BLaER1 (cell line): Measurements from ENCODE around the gene GYS1.
"Not testable (repeated sequence)": the region's sequence is repeated elsewhere in the genome, so short reads cannot be mapped to it uniquely, and the experiment has no call there.

Experiments used
- H3K27ac ChIP-seq: shearing (Covaris generic); formaldehyde crosslinking; 2 replicates; pipeline ENCODE4 v1.8.1; 2022
- H3K27me3 ChIP-seq: shearing (Covaris generic); formaldehyde crosslinking; 2 replicates; pipeline ENCODE4 v1.8.1; 2022
- H3K36me3 ChIP-seq: shearing (Covaris generic); formaldehyde crosslinking; 2 replicates; pipeline ENCODE4 v1.8.1; 2022
- H3K4me1 ChIP-seq: shearing (Covaris generic); formaldehyde crosslinking; 2 replicates; pipeline ENCODE4 v1.8.1; 2022
- H3K4me2 ChIP-seq: shearing (Covaris generic); formaldehyde crosslinking; 2 replicates; pipeline ENCODE4 v1.8.1; 2022
- H3K4me3 ChIP-seq: shearing (Covaris generic); formaldehyde crosslinking; 2 replicates; pipeline ENCODE4 v1.8.1; 2022
- H3K9ac ChIP-seq: shearing (Covaris generic); formaldehyde crosslinking; 2 replicates; pipeline ENCODE4 v1.8.1; 2022
- H3K9me3 ChIP-seq: shearing (Covaris generic); formaldehyde crosslinking; 2 replicates; pipeline ENCODE4 v1.8.1; 2022
- H4K20me1 ChIP-seq: shearing (Covaris generic); formaldehyde crosslinking; 2 replicates; pipeline ENCODE4 v1.8.1; 2022
- Cebpa-rat ChIP-seq: shearing (Covaris generic); IDR thresholded peaks from 2 replicates; pipeline ENCODE4 v1.8.1; 2022

Gene GYS1

DNA sequence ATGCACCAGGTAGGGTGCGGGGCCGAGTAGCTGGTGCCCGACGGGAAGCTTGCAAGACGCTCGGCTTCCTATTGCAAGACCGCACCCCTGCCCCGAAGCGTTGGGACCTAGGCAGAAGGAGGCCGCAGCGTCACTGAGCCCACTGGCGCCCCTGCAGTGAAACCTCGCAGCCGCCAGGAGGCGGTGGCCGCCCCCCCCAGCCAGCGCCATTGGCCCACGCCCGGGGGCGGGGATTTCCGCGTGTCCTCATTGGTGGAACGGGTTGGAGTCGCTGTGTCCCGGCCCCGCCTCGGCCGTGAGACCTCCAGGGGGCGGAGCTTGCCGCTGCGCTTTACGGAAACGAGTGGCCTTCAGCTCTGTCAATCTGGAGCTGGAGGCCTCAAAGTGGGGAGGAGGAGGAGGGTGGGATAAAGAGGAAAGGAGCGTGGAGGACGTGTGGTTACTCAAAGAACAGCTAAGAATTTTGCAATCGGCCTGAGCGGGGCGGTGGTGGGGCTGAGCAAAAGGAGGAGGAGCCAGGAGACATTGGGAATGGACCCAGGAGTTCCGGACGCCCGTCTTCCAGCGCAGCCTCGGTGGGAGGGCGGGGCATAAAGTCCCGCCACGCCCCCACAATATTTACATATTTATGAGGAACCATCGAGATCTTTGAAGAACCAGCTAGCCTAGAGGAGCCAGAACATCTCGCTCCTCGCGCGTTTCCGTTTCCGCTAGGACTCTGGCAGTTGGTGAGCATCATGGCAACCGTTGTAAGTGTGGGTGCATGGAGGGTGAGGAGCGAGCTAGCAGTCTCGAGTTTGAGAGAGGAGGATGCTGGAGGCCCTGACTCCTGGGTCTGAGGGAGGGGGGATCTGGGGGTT, at the start of gene GYS1, which contains the start of gene RUVBL2:
Gene GYS1, minus strand, starts transcription at position 135 of the 860 bp plus-strand sequence. CDS start 197 bp downstream, outside the sequence.
Gene RUVBL2, plus strand, starts transcription at position 713 of the 860 bp plus-strand sequence. Its CDS starts 25 bp downstream, at position 738.
- peak; percentile 78 for TF ChIP-seq Cebpa-rat
- peak within 1 kb of the TSS; percentile 92 for H3K27ac ChIP-seq
- peak within 1 kb of the TSS; percentile 94 for H3K4me3 ChIP-seq
- peaks cover 61% of the 10 kb centered on the region for H3K4me1 ChIP-seq
- no peaks in the 10 kb centered on the region for H3K27me3 ChIP-seq
- H3K4me2 ChIP-seq = peak within 1 kb of the TSS; percentile 99
- H3K9me3 ChIP-seq = no peaks in the 10 kb centered on the region
- H3K36me3 ChIP-seq = peaks cover 26% of the 10 kb centered on the region
- H4K20me1 ChIP-seq = peaks cover 42% of the 10 kb centered on the region
- H3K9ac ChIP-seq = peak within 1 kb of the TSS; percentile 93

DNA sequence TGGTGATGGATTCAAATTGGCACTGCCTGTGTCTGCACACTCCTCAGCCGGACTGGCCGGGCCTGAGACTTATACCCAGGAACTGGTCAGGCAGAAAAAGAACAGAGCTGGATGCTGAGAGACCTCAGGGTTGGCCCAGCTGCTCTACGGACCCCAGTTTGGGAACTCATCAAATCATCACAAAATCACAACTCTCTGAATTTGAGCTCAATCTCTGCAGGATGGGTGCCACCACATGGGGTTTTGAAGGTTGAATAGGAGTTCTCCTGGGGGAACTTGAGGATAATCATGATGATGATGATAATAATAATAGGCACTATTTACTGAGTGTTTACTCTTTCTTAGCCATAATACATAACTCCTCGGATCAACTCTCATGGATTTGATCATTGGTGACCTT, 49.6 kb upstream of the GYS1 start:
- H3K9me3 ChIP-seq, H3K4me3 ChIP-seq, H3K27me3 ChIP-seq, H3K9ac ChIP-seq, H4K20me1 ChIP-seq, H3K27ac ChIP-seq, H3K4me2 ChIP-seq, H3K36me3 ChIP-seq: not testable (repeated sequence)
- 0 out of 2 replicates have a peak, but pooled peaks cover 11% of the 10 kb centered on the region for H3K4me1 ChIP-seq

DNA sequence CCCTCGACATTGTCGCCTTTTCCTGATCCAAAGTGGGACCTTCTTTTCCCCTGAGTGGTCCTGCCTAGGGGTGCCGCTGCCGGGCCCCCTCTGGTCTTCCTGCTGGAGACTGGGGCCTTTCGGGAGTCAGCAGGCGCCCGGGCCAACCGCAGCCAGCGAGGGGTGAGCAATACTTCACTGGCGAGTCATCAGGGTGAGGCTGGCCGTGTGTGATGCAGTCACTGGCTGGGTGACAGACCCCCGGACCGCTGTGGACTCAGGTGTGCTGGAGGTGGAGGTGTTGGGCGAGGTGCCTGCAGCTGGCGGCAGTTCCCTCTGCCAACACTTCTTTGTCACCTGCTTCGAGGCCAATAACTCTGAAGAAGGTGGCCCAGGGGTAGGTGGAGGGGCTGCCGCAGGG, 49.1 kb upstream of the GYS1 start:
- Histone ChIP-seq H3K27ac (no peak overlapping the region), H3K4me1 (0 out of 2 replicates have a peak, but pooled peaks cover 11% of the 10 kb centered on the region), H3K4me3 (no peak overlapping the region), H3K9me3 (no peaks in the 10 kb centered on the region), H3K9ac (no peak overlapping the region), H3K27me3 (no peaks in the 10 kb centered on the region), H4K20me1 (no peaks in the 10 kb centered on the region), H3K4me2 (no peak overlapping the region), H3K36me3 (no peaks in the 10 kb centered on the region)
- TF ChIP-seq Cebpa-rat = no peak

DNA sequence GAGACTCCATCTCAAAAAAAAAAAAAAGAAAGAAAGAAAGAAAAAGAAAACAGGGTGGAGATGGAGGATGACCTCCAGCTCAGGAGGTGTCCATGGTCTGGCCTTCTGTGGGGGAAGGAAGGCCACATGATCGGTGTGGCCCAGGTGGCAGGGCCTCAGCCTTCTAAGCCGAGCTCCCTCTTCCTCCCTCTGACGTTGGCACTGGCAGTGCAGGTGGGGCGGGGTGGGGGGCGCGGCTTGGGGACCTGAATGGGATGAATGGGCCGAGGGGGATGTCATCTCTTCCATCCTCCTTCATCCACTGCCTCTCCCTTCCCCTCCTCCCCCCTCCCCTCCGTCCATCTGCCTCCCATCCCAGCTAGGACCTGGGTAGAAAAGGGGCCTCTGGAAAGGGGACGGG, 46.6 kb upstream of the GYS1 start:
- Histone ChIP-seq H3K4me2 (peak overlapping the region; percentile 37; the same call in 1 of the 2 replicates), H3K4me1 (0 out of 2 replicates have a peak, but pooled peaks cover 11% of the 10 kb centered on the region)
- H3K9me3 ChIP-seq, H4K20me1 ChIP-seq, H3K36me3 ChIP-seq, H3K27me3 ChIP-seq, H3K4me3 ChIP-seq, H3K27ac ChIP-seq, H3K9ac ChIP-seq: not testable (repeated sequence)

DNA sequence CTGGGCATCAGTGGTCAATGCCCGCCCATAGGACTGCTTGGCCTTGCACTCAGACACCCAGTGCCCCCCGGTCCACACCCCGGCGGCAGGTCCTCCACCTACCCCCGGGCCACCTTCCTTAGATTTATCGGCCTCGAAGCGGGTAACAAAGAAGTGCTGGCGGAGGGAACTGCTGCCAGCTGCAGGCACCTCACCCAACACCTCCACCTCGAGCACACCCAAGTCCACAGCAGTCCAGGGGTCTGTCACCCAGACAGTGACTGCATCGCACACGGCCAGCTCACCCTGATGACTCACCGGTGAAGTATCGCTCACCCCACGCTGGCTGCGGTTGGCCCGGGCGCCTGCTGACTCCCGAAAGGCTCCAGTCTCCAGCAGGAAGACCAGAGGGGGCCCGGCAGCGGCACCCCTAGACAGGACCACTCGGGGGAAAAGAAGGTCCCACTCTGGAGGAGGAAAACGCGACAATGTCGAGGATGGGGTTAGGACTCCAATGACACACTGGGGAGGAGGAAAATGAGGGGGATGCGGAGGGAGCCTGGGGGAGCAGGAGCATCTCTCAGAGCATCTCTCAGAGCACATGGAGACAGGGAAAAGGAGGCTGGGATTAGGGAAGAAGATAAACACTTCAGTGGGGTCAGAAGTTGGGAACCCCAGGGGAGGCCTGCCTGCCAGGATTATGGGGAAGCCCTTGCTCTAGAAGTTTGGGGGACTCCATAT, 45.6 kb upstream of the GYS1 start:
- not testable (repeated sequence) for H3K9me3 ChIP-seq, H3K27ac ChIP-seq, H3K4me3 ChIP-seq, H3K27me3 ChIP-seq, H3K9ac ChIP-seq, H4K20me1 ChIP-seq, H3K36me3 ChIP-seq
- 0 out of 2 replicates have a peak, but pooled peaks cover 11% of the 10 kb centered on the region for H3K4me1 ChIP-seq
- peak overlapping the region; percentile 37; the same call in 1 of the 2 replicates for H3K4me2 ChIP-seq

DNA sequence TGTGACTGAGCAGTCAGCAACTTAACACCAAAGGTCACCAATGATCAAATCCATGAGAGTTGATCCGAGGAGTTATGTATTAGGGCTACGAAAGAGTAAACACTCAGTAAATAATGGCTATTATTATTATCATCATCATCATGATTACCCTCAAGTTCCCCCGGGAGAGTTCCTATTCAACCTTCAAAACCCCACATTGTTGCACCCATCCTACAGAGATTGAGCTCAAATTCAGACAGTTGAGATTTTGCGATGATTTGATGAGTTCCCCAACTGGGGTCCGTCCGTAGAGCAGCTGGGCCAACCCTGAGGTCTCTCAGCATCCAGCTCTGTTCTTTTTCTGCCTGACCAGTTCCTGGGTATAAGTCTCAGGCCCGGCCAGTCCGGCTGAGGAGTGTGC, 45.0 kb upstream of the GYS1 start:
- H3K9ac ChIP-seq, H3K9me3 ChIP-seq, H3K27me3 ChIP-seq, H3K4me3 ChIP-seq, H3K36me3 ChIP-seq, H4K20me1 ChIP-seq, H3K4me2 ChIP-seq, H3K27ac ChIP-seq: not testable (repeated sequence)
- 0 out of 2 replicates have a peak, but pooled peaks cover 11% of the 10 kb centered on the region for H3K4me1 ChIP-seq

DNA sequence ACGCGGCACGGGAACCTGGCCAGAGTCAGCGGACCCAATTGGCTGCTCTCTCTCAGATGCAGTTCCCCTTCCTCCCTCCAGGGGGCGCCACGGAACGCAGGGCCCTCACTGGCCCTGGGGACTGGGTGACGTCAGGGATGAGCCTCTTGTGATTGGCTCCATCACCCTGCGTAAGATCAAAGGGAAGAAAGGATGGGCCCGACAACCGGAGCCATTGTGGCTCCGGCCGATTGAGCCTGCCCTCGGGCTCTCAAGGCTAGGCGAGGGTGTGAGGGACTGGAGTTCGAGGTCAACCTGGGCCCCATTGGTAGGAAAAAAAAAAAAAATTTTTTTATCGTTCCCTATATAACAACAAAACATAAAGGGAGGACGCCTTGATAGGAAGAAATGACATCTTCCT, 43.7 kb upstream of the GYS1 start, which contains the start of gene CGB1:
Gene CGB1, minus strand, starts transcription at position 81 of the 400 bp plus-strand sequence. CDS start 184 bp downstream, outside the sequence.
- 0 out of 2 replicates have a peak, but pooled peaks cover 11% of the 10 kb centered on the region for H3K4me1 ChIP-seq
- not testable (repeated sequence) for H4K20me1 ChIP-seq, H3K4me2 ChIP-seq, H3K27me3 ChIP-seq, H3K9ac ChIP-seq, H3K4me3 ChIP-seq, H3K27ac ChIP-seq, H3K36me3 ChIP-seq, H3K9me3 ChIP-seq

DNA sequence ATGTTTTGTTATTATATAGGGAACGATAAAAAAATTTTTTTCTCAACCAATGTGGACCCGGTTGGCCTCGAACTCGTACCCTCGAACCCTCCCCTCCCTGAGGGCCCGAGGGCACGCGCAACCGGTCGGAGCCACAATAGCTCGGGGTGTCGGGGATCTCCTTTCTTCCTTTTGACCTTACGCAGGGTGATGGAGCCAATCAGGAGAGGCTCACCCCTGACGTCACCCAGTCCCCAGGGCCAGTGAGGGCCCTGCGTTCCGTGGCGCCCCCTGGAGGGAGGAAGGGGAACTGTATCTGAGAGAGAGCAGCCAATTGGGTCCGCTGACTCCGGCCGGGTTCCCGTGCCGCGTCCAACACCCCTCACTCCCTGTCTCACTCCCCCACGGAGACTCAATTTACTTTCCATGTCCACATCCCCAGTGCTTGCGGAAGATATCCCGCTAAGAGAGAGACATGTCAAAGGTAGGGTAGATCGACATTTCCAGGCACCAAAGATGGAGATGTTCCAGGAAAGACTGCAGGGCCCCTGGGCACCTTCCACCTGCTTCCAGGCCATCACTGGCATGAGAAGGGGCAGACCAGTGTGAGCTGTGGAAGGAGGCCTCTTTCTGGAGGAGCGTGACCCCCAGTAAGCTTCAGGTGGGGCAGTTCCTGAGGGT, 38.7 kb upstream of the GYS1 start, which contains the start of gene CGB2:
Gene CGB2, plus strand, starts transcription at position 249 of the 660 bp plus-strand sequence. Its CDS starts 206 bp downstream, at position 455.
- H3K27me3 ChIP-seq, H3K4me3 ChIP-seq, H3K4me1 ChIP-seq, H4K20me1 ChIP-seq, H3K9me3 ChIP-seq, H3K27ac ChIP-seq, H3K36me3 ChIP-seq, H3K9ac ChIP-seq, H3K4me2 ChIP-seq: not testable (repeated sequence)

DNA sequence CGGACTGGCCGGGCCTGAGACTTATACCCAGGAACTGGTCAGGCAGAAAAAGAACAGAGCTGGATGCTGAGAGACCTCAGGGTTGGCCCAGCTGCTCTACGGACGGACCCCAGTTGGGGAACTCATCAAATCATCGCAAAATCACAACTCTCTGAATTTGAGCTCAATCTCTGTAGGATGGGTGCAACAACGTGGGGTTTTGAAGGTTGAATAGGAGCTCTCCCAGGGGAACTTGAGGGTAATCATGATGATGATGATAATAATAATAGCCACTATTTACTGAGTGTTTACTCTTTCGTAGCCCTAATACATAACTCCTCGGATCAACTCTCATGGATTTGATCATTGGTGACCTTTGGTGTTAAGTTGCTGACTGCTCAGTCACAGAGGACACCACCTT, 37.2 kb upstream of the GYS1 start:
- H3K4me3 ChIP-seq, H3K36me3 ChIP-seq, H3K27ac ChIP-seq, H3K9ac ChIP-seq, H4K20me1 ChIP-seq, H3K27me3 ChIP-seq, H3K4me2 ChIP-seq, H3K4me1 ChIP-seq, H3K9me3 ChIP-seq: not testable (repeated sequence)

DNA sequence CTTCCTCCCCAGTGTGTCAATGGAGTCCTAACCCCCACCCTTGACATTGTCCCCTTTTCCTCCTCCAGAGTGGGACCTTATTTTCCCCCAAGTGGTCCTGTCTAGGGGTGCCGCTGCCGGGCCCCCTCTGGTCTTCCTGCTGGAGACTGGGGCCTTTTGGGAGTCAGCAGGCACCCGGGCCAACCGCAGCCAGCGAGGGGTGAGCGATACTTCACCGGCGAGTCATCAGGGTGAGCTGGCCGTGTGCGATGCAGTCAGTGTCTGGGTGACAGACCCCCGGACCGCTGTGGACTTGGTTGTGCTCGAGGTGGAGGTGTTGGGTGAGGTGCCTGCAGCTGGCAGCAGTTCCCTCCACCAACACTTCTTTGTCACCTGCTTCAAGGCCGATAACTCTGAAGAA, 36.6 kb upstream of the GYS1 start:
- not testable (repeated sequence) for H3K4me1 ChIP-seq, H3K9me3 ChIP-seq, H3K4me3 ChIP-seq, H3K36me3 ChIP-seq, H3K9ac ChIP-seq, H3K4me2 ChIP-seq, H3K27ac ChIP-seq, H3K27me3 ChIP-seq, H4K20me1 ChIP-seq

DNA sequence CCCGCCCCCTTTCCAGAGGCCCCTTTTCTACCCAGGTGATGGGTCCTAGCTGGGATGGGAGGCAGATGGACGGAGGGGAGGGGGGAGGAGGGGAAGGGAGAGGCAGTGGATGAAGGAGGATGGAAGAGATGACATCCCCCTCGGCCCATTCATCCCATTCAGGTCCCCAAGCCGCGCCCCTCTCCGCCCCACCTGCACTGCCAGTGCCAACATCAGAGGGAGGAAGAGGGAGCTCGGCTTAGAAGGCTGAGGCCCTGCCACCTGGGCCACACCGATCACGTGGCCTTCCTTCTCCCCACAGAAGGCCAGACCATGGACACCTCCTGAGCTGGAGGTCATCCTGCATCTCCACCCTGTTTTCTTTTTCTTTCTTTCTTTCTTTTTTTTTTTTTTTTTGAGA, 35.6 kb upstream of the GYS1 start:
- H3K9me3 ChIP-seq, H3K4me3 ChIP-seq, H4K20me1 ChIP-seq, H3K4me1 ChIP-seq, H3K27ac ChIP-seq, H3K36me3 ChIP-seq, H3K9ac ChIP-seq, H3K4me2 ChIP-seq, H3K27me3 ChIP-seq: not testable (repeated sequence)

DNA sequence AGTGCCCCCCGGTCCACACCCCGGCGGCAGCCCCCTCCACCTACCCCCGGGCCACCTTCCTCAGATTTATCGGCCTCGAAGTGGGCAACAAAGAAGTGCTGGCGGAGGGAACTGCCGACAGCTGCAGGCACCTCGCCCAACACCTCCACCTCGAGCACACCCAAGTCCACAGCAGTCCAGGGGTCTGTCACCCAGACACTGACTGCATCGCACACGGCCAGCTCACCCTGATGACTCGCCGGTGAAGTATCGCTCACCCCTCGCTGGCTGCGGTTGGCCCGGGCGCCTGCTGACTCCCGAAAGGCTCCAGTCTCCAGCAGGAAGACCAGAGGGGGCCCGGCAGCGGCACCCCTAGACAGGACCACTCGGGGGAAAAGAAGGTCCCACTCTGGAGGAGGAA, 32.5 kb upstream of the GYS1 start:
- H4K20me1 ChIP-seq, H3K27ac ChIP-seq, H3K9ac ChIP-seq, H3K4me2 ChIP-seq, H3K27me3 ChIP-seq, H3K9me3 ChIP-seq, H3K4me3 ChIP-seq, H3K36me3 ChIP-seq: not testable (repeated sequence)
- peaks cover 12% of the 10 kb centered on the region for H3K4me1 ChIP-seq

DNA sequence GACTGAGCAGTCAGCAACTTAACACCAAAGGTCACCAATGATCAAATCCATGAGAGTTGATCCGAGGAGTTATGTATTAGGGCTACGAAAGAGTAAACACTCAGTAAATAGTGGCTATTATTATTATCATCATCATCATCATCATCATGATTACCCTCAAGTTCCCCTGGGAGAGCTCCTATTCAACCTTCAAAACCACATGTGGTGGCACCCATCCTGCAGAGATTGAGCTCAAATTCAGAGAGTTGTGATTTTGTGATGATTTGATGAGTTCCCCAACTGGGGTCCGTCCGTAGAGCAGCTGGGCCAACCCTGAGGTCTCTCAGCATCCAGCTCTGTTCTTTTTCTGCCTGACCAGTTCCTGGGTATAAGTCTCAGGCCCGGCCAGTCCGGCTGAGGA, 32.0 kb upstream of the GYS1 start:
- not testable (repeated sequence) for H3K4me2 ChIP-seq, H3K9ac ChIP-seq, H3K27me3 ChIP-seq, H4K20me1 ChIP-seq, H3K9me3 ChIP-seq, H3K4me3 ChIP-seq, H3K27ac ChIP-seq, H3K36me3 ChIP-seq
- H3K4me1 ChIP-seq = peaks cover 17% of the 10 kb centered on the region

DNA sequence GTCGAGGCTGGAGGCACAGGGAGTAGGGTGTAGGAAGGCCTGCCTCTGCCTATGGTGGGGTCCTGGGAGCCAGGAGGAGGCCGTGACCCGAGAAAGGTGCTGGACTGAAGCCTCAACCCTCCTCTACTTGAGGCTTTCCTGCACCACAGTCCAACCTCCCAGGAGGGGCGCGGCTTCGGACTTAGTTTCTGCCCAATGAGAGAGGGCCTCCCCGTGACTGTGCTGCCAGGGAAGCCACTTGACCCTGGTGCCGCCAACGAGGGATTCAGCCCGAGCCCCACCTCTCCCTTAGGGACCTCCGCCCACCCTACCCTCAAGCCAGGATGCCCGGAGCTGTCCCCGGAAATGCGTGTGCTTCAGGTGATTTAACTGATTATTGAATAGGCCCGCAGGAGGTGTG, 31.1 kb upstream of the GYS1 start, which contains the start of gene CGB3:
Gene CGB3, minus strand, starts transcription at position 101 of the 400 bp plus-strand sequence. CDS start 362 bp downstream, outside the sequence.
- Histone ChIP-seq H3K4me1 (peaks cover 24% of the 10 kb centered on the region), H3K27me3 (peaks cover 18% of the 10 kb centered on the region)
- H3K9me3 ChIP-seq, H3K4me3 ChIP-seq, H3K4me2 ChIP-seq, H3K27ac ChIP-seq, H4K20me1 ChIP-seq, H3K36me3 ChIP-seq, H3K9ac ChIP-seq: not testable (repeated sequence)
